Stimulated activated CD8-positive, alpha-beta memory T cell treated with anti-CD3 and anti-CD28 coated beads, Interleukin-12 subunit alpha, Interleukin-12 subunit beta, amount 100 ng/mL, for 1 hour (primary cell): Measurements from ENCODE around the gene UACA.
"Not testable (repeated sequence)": the region's sequence is repeated elsewhere in the genome, so short reads cannot be mapped to it uniquely, and the experiment has no call there.

Experiments used
- DNase-seq: peaks from one replicate; pipeline ENCODE4 v3.0.0-alpha.2; 2020; ENCODE audit warnings: low read depth

The UACA gene, protein sequence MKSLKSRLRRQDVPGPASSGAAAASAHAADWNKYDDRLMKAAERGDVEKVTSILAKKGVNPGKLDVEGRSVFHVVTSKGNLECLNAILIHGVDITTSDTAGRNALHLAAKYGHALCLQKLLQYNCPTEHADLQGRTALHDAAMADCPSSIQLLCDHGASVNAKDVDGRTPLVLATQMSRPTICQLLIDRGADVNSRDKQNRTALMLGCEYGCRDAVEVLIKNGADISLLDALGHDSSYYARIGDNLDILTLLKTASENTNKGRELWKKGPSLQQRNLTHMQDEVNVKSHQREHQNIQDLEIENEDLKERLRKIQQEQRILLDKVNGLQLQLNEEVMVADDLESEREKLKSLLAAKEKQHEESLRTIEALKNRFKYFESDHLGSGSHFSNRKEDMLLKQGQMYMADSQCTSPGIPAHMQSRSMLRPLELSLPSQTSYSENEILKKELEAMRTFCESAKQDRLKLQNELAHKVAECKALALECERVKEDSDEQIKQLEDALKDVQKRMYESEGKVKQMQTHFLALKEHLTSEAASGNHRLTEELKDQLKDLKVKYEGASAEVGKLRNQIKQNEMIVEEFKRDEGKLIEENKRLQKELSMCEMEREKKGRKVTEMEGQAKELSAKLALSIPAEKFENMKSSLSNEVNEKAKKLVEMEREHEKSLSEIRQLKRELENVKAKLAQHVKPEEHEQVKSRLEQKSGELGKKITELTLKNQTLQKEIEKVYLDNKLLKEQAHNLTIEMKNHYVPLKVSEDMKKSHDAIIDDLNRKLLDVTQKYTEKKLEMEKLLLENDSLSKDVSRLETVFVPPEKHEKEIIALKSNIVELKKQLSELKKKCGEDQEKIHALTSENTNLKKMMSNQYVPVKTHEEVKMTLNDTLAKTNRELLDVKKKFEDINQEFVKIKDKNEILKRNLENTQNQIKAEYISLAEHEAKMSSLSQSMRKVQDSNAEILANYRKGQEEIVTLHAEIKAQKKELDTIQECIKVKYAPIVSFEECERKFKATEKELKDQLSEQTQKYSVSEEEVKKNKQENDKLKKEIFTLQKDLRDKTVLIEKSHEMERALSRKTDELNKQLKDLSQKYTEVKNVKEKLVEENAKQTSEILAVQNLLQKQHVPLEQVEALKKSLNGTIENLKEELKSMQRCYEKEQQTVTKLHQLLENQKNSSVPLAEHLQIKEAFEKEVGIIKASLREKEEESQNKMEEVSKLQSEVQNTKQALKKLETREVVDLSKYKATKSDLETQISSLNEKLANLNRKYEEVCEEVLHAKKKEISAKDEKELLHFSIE (N-terminal part only)

GRCh38 chr15:70763120-70763949 is at the start of gene UACA:
TSS of gene UACA (minus strand) at chr15:70763558. CDS start at chr15:70763407, 151 bp downstream.
- peak; percentile 25 for DNase-seq

GRCh38 chr15:70812827-70813364 is 49.5 kb upstream of the UACA start:
- DNase-seq = no peak

GRCh38 chr15:70810916-70811578 is 47.7 kb upstream of the UACA start:
- DNase-seq = no peak

DNA sequence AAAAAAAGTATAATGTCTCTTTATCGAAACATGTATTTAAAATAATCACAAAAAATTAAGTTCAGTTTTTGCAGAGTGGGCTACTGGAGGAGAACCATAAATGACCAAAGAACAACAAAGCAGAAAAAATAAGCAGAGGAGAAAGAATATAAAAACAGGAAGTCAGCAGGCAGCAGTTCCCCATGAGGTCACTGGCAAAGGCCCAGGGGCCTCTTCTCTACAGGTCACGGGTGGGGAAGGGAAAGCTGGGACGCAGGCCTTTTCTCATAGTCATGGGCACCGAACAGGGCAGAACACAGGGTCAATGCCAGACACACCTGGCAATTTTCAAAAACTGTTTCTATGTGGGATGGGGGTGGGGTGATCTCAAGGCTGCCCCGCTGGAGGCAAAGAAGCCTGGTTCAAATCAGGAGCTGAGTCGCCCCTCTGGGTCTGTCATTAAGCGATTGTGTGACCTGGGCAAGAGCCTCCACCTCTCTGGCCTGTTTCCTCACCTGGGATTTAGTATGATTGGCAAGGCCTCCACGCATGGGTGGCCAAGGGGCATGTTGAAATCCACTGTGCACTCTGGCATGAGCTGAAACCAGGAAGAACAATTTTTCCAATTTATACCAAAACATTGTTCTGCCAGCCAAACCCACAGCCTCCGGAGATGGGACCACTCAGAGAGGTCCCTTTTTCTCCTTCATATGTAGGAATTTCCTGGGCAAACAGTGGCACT is 43.8 kb upstream of the UACA start:
- no peak for DNase-seq

DNA sequence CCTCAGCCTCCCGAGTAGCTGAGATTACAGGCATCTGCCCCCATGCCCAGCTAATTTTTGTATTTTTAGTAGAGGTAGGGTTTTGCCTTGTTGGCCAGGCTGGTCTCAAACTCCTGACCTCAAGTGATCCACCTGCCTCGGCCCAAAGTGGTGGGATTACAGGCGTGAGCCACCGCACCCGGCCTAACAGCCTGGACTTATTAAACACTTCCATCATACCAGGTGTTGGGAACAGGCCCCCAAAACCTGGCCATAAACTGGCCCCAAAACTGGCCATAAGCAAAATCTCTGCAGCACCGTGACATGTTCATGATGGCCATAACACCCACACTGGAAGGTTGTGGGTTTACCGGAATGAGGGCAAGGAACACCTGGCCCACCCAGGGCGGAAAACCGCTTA is 41.0 kb upstream of the UACA start:
- DNase-seq = not testable (repeated sequence)

DNA sequence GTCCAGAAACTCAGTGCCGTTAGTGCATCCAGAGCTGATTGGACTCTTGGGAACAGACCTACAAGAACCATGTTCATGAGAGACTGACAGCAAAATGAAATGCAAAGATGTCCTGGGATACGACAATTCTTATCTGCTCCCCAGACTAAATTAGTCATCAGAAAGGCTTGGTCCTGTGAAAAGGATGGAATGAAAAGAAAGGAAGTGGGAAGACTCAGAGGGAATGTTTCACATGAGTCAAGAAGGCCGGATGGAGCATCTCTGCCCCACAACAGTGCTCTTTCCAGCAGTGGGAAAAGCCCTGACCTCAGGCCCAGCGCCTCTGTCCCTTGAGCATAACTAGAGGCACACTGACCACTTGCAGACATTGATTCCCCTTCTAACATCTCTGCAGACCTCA is 39.3 kb upstream of the UACA start:
- no peak for DNase-seq

GRCh38 chr15:70801109-70801508 is 37.8 kb upstream of the UACA start:
- DNase-seq = no peak

GRCh38 chr15:70799667-70800450 is 36.5 kb upstream of the UACA start:
- no peak for DNase-seq

DNA sequence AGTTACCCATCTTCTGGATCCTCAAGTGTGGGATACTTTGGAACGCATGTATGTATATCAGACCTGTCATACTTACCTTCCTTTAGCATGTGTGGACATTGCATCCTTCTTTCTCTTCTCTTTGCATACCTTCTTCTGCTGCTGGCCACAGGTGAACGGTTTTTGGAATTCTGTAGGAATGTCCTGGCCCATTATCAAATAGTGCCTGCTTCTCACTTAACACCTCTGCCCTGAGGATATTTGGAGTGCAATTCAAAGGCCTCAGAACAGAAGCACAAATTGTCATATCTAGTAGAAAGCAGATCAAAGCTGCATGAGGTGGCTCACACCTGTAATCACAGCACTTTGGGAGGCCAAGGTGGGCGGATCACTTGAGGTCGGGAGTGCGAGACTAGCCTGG is 34.1 kb upstream of the UACA start:
- DNase-seq = no peak

DNA sequence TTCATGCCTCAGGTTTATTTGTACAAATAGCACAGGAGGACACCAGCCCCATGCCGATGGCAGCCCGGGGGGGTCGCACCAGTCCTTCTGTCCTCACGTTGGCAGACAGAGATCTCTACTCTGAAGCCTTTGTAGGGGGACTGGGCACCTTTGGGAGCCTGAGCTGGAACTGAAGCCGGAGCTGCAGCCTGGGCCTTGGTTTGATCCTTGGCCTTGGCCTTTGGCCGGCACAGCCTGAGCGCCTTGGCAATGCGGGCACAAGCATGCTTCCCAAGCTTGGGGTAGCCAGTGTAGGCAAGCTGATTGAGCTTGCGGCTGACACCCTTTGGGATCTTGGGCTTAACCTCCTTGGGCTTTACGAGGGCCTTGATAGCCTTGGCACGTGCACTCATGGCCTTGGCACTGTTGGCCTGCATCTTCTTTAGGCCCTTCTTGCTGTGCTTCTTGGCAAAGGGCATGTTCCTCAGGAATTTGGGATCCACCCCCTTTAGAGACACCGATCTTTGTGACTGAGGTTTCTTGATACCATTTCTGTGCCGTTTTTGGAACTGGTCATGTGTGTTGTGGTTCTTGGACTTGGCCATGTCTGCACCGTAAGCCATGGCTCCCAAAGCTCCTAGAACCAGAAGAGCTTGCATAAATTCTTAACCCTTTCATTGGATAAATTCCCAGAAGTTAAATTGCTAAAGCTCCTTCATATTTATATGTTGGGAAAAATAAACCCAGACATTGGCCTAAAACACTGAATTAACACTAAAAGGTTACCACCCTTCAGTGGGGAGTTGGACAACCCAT is 33.4 kb upstream of the UACA start:
- DNase-seq = no peak

- DNase-seq = no peak
Measured at GRCh38 chr15:70795311-70795665, 31.9 kb upstream of the UACA start.

GRCh38 chr15:70794596-70795310 is 31.4 kb upstream of the UACA start:
- no peak for DNase-seq

DNA sequence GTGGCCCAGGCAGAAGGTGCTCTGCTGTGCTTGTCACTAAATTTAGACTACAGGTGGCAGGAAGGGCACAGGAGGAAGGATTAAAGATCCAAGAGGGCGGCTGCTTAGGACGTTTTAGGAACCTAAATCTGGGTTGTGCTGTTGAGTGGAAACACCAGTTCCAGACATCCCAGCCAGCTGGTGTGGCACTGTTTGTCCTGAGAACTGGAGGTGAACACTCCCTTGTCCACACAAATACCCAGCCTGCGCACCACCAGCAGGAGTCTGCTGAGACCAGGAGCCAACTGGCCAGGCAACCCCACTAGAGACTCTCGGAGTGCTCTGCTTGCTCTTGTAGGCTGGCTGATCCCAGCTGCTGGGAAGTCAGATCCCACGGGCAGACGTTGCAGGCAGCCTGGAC is 30.3 kb upstream of the UACA start:
- DNase-seq = no peak

DNA sequence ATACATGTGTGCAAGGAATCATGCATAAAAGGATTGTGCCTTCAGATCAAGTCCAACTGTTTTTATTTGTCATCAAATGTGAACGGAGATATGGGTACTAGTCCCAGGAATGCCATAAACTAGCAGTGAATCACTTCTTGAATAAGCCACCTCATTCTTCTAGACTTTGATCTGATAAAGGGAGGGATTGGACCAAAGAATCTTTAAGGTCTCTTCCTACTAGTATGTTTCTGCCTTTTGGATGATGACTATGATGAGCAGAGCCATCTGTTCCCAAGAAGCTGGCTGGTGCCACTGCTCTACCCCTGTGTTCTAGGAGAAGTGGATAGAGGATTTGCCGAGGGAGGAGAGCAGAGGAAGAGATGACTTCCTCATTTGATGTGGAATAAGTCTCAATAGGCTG is 28.8 kb upstream of the UACA start:
- no peak for DNase-seq

DNA sequence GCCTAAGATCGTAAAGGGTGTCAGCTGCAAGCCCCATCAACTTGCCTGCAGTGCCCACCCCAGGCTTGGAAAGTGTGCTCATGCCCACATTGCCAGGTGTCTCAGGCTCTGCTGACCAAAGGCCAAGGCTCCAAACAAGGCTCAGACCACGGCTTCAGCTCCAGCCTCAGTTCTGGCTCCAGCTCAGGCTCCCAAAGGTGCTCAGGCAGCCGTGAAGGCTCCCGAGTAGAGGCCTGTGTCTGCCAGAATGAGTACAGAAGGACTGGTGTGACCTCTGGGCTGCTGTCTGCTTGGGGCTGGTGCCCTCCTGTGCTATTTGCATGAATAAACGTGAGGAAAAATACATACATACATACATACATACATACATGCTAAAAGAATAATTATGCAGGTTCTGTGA is 27.9 kb upstream of the UACA start:
- DNase-seq = no peak

GRCh38 chr15:70789213-70789612 is 25.9 kb upstream of the UACA start:
- DNase-seq = no peak
